Stomach (tissue), 9 donors: ENCODE data around the gene FRMD5. TPM values are rescaled to one million over a fixed set of nuclear protein-coding genes. Genes with fewer than 3 reads are reported as not detected.

ENCODE experiments used
- DNase-seq, 2 donors: peaks; one replicate each; pipeline versions ENCODE4 v3.0.0 to v3.0.0-alpha.2; 2013 to 2019
- H3K27ac ChIP-seq, 5 donors: fragments of 200-600 bp in 4 of 5; sonication (generic) in 4 of 5; one replicate each; pipeline ENCODE4 v1.5.1; 2013 to 2019; ENCODE audit warnings: mild to moderate bottlenecking in 1 of 5, moderate library complexity in 1 of 5
- H3K27me3 ChIP-seq, 3 donors: fragments of 200-600 bp; sonication (generic); one replicate each; pipeline ENCODE4 v1.5.1; 2017 to 2019; ENCODE audit warnings: mixed run types in 1 of 3
- H3K36me3 ChIP-seq, 4 donors: fragments of 200-600 bp; sonication (generic); 1 replicate in 3 of 4; 2 replicates in 1 of 4; pipeline ENCODE4 v1.5.1; 2016 to 2019
- H3K4me1 ChIP-seq, 4 donors: fragments of 200-600 bp; sonication (generic); one replicate each; pipeline ENCODE4 v1.5.1; 2016 to 2019
- H3K4me3 ChIP-seq, 4 donors: fragments of 200-600 bp; sonication (generic) in 3 of 4; one replicate each; pipeline ENCODE4 v1.5.1; 2016 to 2019; ENCODE audit warnings: mild to moderate bottlenecking in 1 of 4
- H3K9me3 ChIP-seq, 4 donors: fragments of 200-600 bp; sonication (generic); one replicate each; pipeline ENCODE4 v1.5.1; 2016 to 2019
- CTCF ChIP-seq, 7 experiments: fragments of 450-650 bp in 4 of 7; fragments of 200-600 bp in 3 of 7; sonication (generic) in 3 of 7; IDR thresholded peaks; one replicate each; pipeline ENCODE4 v1.5.1; 2016 to 2019; ENCODE audit warnings: antibody characterized with exemption in 7 of 7, control low read depth in 2 of 7, mild to moderate bottlenecking in 1 of 7
- EP300 ChIP-seq: sonication (generic); formaldehyde crosslinking; IDR thresholded peaks from one replicate; pipeline ENCODE4 v1.6.1; 2017; ENCODE audit warnings: antibody characterized with exemption
- POLR2A ChIP-seq, 4 donors: fragments of 450-650 bp; IDR thresholded peaks; one replicate each; pipeline ENCODE4 v1.6.1; 2016; ENCODE audit warnings: antibody characterized with exemption in 4 of 4, control low read depth in 2 of 4, mild to moderate bottlenecking in 1 of 4, moderate library complexity in 1 of 4
- POLR2AphosphoS5 ChIP-seq, 3 donors: sonication (generic); formaldehyde crosslinking; IDR thresholded peaks; one replicate each; pipeline ENCODE4 v1.6.1; 2016; ENCODE audit warnings: antibody characterized with exemption in 3 of 3
- WGBS, 5 donors: extraction: QIAGEN DNeasy Blood & Tissue Kit in 3 of 5; methylation state at CpG; one replicate each; pipeline versions ENCODE4 v1.1.5 to v1.1.7; 2013 to 2018; 5-methylcytosine and 5-hydroxymethylcytosine counted together
- intact Hi-C: fragments of 100-400 bp; cut with DNase I; formaldehyde crosslinking; loops from one replicate; pipeline ENCODE4 v1.15.1; 2023; ENCODE audit warnings: low total_unique reads
- polyA plus RNA-seq, 3 donors: library from polyadenylated mRNA; stranded (reverse); fragments of 200-250 nt; gene quantifications; one replicate each; pipeline ENCODE4 v1.2.3, GENCODE V29; 2013
- total RNA-seq, 5 donors: library from RNA; depleted of rRNA; stranded (reverse); fragments of >200 nt; gene quantifications; one replicate each; pipeline versions ENCODE4 v1.1.0 to v1.2.3, GENCODE V29; 2014 to 2016
- donor health status: healthy with polysubstance abuse.
- donor health status: Bipolar disorder and iron deficiency.
- donor health status: healthy.

Gene FRMD5
- total and polyA plus RNA-seq, 8 donors: 0.40 to 13.0 (median 2.5) TPM

- no peak for DNase-seq
- H3K27ac ChIP-seq: no peak overlapping the region
- no peaks in the 10 kb centered on the region for H3K36me3 ChIP-seq
- H3K4me1 ChIP-seq: no peaks in the 10 kb centered on the region
- intact Hi-C loops: no loop called here
- H3K9me3 ChIP-seq: no peaks in the 10 kb centered on the region
- H3K27me3 ChIP-seq: peaks cover 0 to 11% (median 0%) of the 10 kb centered on the region in 3 donors
- TF ChIP-seq POLR2A (IDR thresholded peaks at IDR 0.05) (no peak), CTCF (IDR thresholded peaks at IDR 0.05) (no peak), EP300 (no peak), POLR2AphosphoS5 (IDR thresholded peaks at IDR 0.05) (no peak)
- WGBS, 5 donors: 70 to 88% (median 84%) methylated on average over 3 of the region's 3 CpGs
- H3K4me3 ChIP-seq: no peak overlapping the region
These were observed 253.5 kb downstream of the FRMD5 start for GRCh38 chr15:43941555-43941954.

DNA sequence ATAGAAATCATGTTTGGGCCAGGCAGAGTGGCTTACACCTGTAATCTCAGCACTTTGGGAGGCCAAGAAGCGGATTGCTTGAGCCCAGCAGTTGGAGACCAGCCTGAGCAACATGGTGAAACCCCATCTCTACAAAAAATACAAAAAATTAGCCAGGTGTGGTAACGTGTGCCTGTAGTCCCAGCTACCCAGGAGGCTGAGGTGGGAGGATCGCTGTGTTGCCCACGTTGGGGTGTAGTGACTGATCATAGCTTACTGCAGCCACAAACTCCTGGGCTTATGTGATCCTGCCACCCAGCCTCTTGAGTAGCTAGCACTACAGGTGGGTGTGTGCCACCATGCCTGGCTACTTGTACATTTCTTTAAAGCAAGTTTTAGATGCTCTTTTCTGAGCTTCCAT, 254.0 kb downstream of the FRMD5 start:
- intact Hi-C loops: no loop called here

GRCh38 chr15:43939070-43939469, 256.0 kb downstream of the FRMD5 start:
- H3K9me3 ChIP-seq: no peaks in the 10 kb centered on the region
- H3K27ac ChIP-seq: no peak overlapping the region
- H3K27me3 ChIP-seq: peaks cover 0 to 11% (median 0%) of the 10 kb centered on the region in 3 donors
- no peak overlapping the region for H3K4me3 ChIP-seq
- intact Hi-C loops: no loop called here
- WGBS, 5 donors: 74 to 85% (median 78%) methylated on average over 3 of the region's 3 CpGs
- no peaks in the 10 kb centered on the region for H3K4me1 ChIP-seq
- H3K36me3 ChIP-seq: no peaks in the 10 kb centered on the region
- no peak for DNase-seq
- no peak for TF ChIP-seq CTCF (IDR thresholded peaks at IDR 0.05)
- TF ChIP-seq EP300: no peak
- TF ChIP-seq POLR2A (IDR thresholded peaks at IDR 0.05): no peak
- no peak for TF ChIP-seq POLR2AphosphoS5 (IDR thresholded peaks at IDR 0.05)

More for the DNA sequence above, 254.0 kb downstream of the FRMD5 start:
- TF ChIP-seq CTCF (IDR thresholded peaks at IDR 0.05) (no peak), EP300 (no peak), POLR2A (IDR thresholded peaks at IDR 0.05) (no peak)
- peaks cover 0 to 11% (median 0%) of the 10 kb centered on the region in 3 donors for H3K27me3 ChIP-seq
- H3K9me3 ChIP-seq: no peaks in the 10 kb centered on the region
- no peaks in the 10 kb centered on the region for H3K4me1 ChIP-seq
- no peak overlapping the region for H3K4me3 ChIP-seq
- 72 to 89% (median 85%) methylated on average over 4 of the region's 4 CpGs for WGBS, 5 donors
- no peaks in the 10 kb centered on the region for H3K36me3 ChIP-seq
- H3K27ac ChIP-seq: no peak overlapping the region
- DNase-seq: no peak

DNA sequence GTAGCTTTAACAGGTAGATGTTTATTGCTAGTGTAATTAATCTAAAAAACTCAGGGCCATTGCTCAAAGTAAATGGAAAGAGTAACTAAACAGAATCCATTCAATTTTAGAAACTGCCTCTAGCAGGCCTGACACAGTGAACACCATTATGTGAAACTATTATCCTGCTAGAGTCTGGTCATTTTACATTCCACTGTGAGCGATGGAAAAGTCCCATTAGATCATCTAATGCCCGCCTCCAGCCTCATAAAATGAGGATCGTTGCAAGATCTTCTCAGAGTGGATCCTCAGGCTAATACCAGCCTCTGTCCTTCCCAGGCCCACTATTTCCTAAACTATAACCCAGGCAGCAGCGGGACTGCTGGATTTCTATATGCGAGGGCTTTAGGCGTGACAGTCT, 260.6 kb downstream of the FRMD5 start:
- no peaks in the 10 kb centered on the region for H3K9me3 ChIP-seq
- H3K27ac ChIP-seq: no peak overlapping the region
- no peak for TF ChIP-seq CTCF (IDR thresholded peaks at IDR 0.05)
- no peak for TF ChIP-seq EP300
- DNase-seq: no peak
- intact Hi-C loops: no loop called here
- no peaks in the 10 kb centered on the region for H3K36me3 ChIP-seq
- peaks cover 0 to 16% (median 0%) of the 10 kb centered on the region in 3 donors for H3K27me3 ChIP-seq
- 87 to 94% (median 89%) methylated on average over 6 of the region's 6 CpGs for WGBS, 5 donors
- H3K4me3 ChIP-seq: no peak overlapping the region
- H3K4me1 ChIP-seq: no peaks in the 10 kb centered on the region
